H1 (cell line): ENCODE measurements around the gene KCNA4. TPM values are rescaled to one million over a fixed set of nuclear protein-coding genes. Genes with fewer than 3 reads are reported as not detected.

Experiments used
- ATF3 ChIP-seq: IDR thresholded peaks from 2 replicates; pipeline ENCODE4 v1.6.1; 2011; ENCODE audit warnings: low read depth, mild to moderate bottlenecking, low read length; ENCODE audit not compliant: insufficient read depth
- polyA plus RNA-seq, 7 experiments: library from polyadenylated mRNA; depleted of rRNA in 3 of 7; stranded (reverse) in 5 of 7; unstranded in 2 of 7; fragments of >200 nt in 5 of 7; fragments of 200-250 nt in 2 of 7; gene quantifications; 1 replicate in 5 of 7; 2 replicates in 1 of 7; 4 replicates in 1 of 7; pipeline versions ENCODE4 v1.2.1 to v1.2.3, GENCODE V29; 2011 to 2013; ENCODE audit warnings: missing spikeins in 2 of 7, mixed read lengths in 2 of 7
- total RNA-seq: library from RNA; stranded (reverse); fragmentation: NEBNext Ultra II Directional; extraction: Animal tissue kit (Norgen Biotek cat#: 25700); gene quantifications from 2 replicates; pipeline ENCODE4 v1.2.1, GENCODE V29; 2021

KCNA4 gene
- total and polyA plus RNA-seq, 2 of the 8 experiments (the other 6 are each of a cell fraction or from before 2014, with no cell fraction given) = not detected

GRCh38 chr11:29985248-29985647 lies 31.6 kb downstream of the KCNA4 start (continued):
- no peak for TF ChIP-seq ATF3
